ENCODE measurements around the gene PTPRA.
"Not testable (repeated sequence)": the region's sequence is repeated elsewhere in the genome, so short reads cannot be mapped to it uniquely, and the experiment has no call there.

The PTPRA gene

GRCh38 chr20:3073251-3073643, 200.0 kb downstream of the PTPRA start:
- not testable (repeated sequence) for DNase-seq (ENCODE audit: low read depth, low spot score)

GRCh38 chr20:3074812-3075211, 201.5 kb downstream of the PTPRA start:
- no peak for DNase-seq (ENCODE audit: low read depth, low spot score)

GRCh38 chr20:3075315-3075714, 202.0 kb downstream of the PTPRA start:
- DNase-seq (ENCODE audit: low read depth, low spot score), result not testable (repeated sequence)

GRCh38 chr20:3077618-3078134, 204.4 kb downstream of the PTPRA start:
- DNase-seq (ENCODE audit: low read depth, low spot score), result no peak

- no peak for DNase-seq (ENCODE audit: low read depth, low spot score)
Observed at GRCh38 chr20:3080939-3081388, 207.7 kb downstream of the PTPRA start.

GRCh38 chr20:3081641-3082040, 208.4 kb downstream of the PTPRA start:
- no peak for DNase-seq (ENCODE audit: low read depth, low spot score)

- no peak for DNase-seq (ENCODE audit: low read depth, low spot score)
Observed at GRCh38 chr20:3082306-3082951, 209.1 kb downstream of the PTPRA start.

GRCh38 chr20:3082955-3083952, 210.0 kb downstream of the PTPRA start:
- DNase-seq (ENCODE audit: low read depth, low spot score), result no peak

- DNase-seq (ENCODE audit: low read depth, low spot score), result no peak
Observed at GRCh38 chr20:3084283-3084985, 211.2 kb downstream of the PTPRA start, which contains the start of gene AVP. TSS of gene AVP (minus strand) at chr20:3084724. CDS start at chr20:3084674, 50 bp downstream.

GRCh38 chr20:3084986-3085360, 211.7 kb downstream of the PTPRA start:
- DNase-seq (ENCODE audit: low read depth, low spot score), result no peak

GRCh38 chr20:3085571-3086072, 212.3 kb downstream of the PTPRA start:
- no peak for DNase-seq (ENCODE audit: low read depth, low spot score)

- DNase-seq (ENCODE audit: low read depth, low spot score), result no peak
Observed at GRCh38 chr20:3088031-3088430, 214.8 kb downstream of the PTPRA start.

All from activated CD4-positive, CD25-positive, alpha-beta regulatory T cell treated with anti-CD3 and anti-CD28 coated beads, Interleukin-2, amount 50 U/mL, for 16 hours (primary cell).